Measurements from ENCODE around the gene GRP.

DNA sequence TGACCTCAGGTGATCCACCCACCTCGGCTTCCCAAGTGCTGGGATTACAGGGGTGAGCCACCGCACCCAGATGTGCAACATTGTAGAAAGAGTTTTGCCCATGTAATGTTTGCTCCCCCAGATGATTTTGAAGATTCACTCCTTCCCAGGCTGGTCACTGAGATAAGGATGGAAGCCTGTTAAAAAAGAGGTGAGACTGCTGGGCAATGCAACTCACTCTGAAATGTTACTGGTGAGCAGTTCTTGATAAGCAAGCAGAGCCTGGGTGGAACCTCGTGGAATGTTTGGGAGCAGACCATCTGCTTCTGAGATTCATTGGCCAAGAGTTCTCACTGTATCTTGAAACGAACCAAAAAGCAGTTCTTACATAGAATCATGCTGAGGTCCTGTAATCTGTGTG is 19.7 kb downstream of the GRP start:
- TF ChIP-seq CTCF (IDR thresholded peaks at IDR 0.05; ENCODE audit: low read depth, low read length, missing input control): no peak
- no peak for TF ChIP-seq RXRA (IDR thresholded peaks at IDR 0.05)
- TF ChIP-seq JUND (IDR thresholded peaks at IDR 0.05): no peak
- no peak for TF ChIP-seq RAD21 (IDR thresholded peaks at IDR 0.05)
- TF ChIP-seq, protein P1, sequence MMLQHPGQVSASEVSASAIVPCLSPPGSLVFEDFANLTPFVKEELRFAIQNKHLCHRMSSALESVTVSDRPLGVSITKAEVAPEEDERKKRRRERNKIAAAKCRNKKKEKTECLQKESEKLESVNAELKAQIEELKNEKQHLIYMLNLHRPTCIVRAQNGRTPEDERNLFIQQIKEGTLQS (IDR thresholded peaks at IDR 0.05): no peak
- no peak for TF ChIP-seq EGR1 (IDR thresholded peaks at IDR 0.05; ENCODE audit: low read depth in 2 of 2)
- TF ChIP-seq FOXA1 (IDR thresholded peaks at IDR 0.05): no peak
- no peak for TF ChIP-seq GABPA (IDR thresholded peaks at IDR 0.05 in 1 of 2, conservative IDR thresholded peaks at IDR 0.05 in 1 of 2)
- no peak for TF ChIP-seq YY1 (IDR thresholded peaks at IDR 0.05)
- TF ChIP-seq MAX (IDR thresholded peaks at IDR 0.05): no peak
- TF ChIP-seq TAF1 (conservative IDR thresholded peaks at IDR 0.05): no peak
- no peak for TF ChIP-seq NR2F2 (IDR thresholded peaks at IDR 0.05)
- TF ChIP-seq, protein P2, sequence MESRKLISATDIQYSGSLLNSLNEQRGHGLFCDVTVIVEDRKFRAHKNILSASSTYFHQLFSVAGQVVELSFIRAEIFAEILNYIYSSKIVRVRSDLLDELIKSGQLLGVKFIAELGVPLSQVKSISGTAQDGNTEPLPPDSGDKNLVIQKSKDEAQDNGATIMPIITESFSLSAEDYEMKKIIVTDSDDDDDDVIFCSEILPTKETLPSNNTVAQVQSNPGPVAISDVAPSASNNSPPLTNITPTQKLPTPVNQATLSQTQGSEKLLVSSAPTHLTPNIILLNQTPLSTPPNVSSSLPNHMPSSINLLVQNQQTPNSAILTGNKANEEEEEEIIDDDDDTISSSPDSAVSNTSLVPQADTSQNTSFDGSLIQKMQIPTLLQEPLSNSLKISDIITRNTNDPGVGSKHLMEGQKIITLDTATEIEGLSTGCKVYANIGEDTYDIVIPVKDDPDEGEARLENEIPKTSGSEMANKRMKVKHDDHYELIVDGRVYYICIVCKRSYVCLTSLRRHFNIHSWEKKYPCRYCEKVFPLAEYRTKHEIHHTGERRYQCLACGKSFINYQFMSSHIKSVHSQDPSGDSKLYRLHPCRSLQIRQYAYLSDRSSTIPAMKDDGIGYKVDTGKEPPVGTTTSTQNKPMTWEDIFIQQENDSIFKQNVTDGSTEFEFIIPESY (IDR thresholded peaks at IDR 0.05): no peak
- no peak for TF ChIP-seq SP1 (IDR thresholded peaks at IDR 0.05)
